CD4-positive, alpha-beta T cell treated with Interleukin-17A for 4 hours (primary cell): Measurements from ENCODE around the gene AP1S3.

Source experiments
- DNase-seq: peaks from one replicate; pipeline ENCODE4 v3.0.0-alpha.2; 2020; ENCODE audit warnings: mixed read lengths

The AP1S3 gene

DNA sequence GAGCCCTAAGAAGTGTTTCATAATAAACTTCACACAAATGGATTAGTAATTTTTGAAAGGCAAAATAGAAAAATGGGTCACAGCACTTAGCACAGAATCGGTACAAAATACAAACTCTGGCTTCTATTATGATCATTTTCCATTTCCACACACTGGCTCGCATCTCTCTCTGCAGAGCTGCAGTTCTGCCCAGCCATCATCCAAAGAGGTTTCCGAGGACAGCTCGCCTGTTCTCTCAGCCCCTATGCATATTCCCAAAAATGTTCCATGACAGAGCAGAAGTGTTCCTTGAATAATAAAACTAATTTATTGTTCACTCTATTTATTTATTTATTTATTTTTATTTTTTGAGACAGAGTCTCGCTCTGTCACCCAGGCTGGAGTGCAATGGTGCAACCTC is 115.6 kb downstream of the AP1S3 start:
- DNase-seq = no peak

DNA sequence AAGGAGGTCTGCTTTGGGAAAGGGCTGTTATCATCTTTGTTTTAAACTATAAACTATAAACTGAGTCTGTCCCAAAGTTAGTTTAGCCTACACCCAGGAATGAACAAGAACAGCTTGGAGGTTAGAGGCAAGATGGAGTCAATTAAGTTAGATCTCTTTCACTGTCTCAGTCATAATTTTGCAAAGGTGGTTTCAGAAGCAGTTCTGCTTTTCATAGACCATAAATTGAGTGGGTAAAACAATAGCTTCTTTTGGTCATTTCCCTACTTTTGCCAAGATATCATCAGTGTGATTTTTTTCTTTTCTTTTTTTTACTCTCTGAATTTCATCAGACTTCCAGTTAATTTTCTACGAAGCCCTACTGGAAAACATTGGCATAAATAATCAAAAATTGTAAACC is 117.0 kb downstream of the AP1S3 start:
- DNase-seq = no peak

DNA sequence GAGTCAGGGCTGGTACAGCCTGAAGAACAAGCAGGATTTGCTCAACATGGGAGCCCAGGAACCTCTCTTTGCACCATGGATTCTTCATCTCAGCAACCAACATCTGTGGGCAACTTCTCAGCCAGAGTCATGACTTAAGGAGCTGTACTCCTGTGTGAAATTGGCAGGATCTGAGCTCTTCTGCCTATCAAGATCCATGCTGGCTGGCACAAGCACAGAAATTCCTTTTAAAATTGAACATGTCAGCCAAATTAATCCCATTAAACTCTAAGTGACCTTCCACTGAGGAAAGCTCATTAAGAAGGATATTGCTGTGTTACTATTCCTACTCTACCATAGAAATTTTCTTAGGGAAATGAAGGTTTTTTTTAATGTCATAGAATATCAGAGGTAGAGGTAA is 124.7 kb downstream of the AP1S3 start:
- no peak for DNase-seq

DNA sequence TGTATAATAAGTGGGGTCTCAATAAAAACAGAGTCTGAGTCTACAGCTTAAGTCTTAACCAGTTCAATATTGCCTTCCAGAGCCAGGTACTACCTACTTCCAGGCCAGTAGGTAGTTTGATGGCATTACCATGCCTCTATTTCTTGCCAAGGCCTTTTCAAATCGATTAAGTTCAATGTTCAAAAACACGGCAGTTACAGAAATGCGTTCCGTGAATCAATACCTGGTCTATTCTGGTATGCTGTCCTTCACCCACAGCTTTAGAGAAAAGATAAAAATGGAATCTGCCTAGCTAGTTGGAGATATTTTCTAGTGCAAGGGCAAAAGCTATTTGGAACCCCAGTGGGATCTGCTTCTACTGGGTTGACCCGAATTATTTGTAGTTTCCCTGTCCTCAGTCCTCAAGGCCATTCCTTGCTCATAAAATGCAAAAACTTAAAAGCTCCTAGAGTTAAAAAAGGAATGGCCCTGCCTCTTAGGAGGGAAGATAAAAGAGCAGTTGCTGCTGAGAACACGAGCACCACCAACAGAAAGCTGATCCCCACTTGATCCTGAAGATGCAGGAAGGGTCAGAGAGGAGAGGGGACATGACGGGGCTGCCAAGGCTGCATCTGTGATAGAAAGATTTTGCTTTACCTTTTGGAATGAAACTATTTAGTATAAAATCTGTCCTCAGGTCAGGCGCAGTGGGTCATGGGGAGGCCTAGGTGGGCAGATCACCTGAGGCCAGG is 125.6 kb downstream of the AP1S3 start:
- no peak for DNase-seq
